Measurements from ENCODE around the gene TNS3.

DNA sequence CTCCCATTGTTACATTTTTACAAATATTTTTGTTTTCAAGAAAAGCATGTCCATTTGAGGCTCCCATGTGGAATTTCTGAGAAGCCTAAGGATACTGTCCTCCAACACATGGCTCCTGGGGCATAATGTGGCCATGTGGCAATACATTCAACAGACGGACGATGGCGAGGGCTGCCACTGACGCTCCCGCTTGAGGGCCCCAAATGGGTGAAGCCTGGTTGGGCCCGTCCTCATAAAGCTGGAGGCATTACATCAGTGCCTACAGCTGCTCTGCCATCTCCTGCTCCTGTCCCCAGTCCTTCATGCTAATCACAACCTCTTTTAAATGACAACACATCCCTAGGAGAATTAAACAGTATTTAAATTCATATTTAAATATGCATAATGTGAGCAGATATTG lies 246.8 kb downstream of the TNS3 start:
- TF ChIP-seq, protein P1, sequence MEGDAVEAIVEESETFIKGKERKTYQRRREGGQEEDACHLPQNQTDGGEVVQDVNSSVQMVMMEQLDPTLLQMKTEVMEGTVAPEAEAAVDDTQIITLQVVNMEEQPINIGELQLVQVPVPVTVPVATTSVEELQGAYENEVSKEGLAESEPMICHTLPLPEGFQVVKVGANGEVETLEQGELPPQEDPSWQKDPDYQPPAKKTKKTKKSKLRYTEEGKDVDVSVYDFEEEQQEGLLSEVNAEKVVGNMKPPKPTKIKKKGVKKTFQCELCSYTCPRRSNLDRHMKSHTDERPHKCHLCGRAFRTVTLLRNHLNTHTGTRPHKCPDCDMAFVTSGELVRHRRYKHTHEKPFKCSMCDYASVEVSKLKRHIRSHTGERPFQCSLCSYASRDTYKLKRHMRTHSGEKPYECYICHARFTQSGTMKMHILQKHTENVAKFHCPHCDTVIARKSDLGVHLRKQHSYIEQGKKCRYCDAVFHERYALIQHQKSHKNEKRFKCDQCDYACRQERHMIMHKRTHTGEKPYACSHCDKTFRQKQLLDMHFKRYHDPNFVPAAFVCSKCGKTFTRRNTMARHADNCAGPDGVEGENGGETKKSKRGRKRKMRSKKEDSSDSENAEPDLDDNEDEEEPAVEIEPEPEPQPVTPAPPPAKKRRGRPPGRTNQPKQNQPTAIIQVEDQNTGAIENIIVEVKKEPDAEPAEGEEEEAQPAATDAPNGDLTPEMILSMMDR (IDR thresholded peaks at IDR 0.05; ENCODE audit: low read length), result no peak
- TF ChIP-seq EZH2phosphoT487 (IDR thresholded peaks at IDR 0.05; ENCODE audit: low read length), result no peak
